Upper lobe of left lung (tissue), 6 donors: ENCODE data around the gene BBS9. TPM values are rescaled to one million over a fixed set of nuclear protein-coding genes. Genes with fewer than 3 reads are reported as not detected.
A peak's percentile ranks its signal among the peaks of the same experiment; 100 is the strongest.
"Not testable (repeated sequence)": the region's sequence is repeated elsewhere in the genome, so short reads cannot be mapped to it uniquely, and the experiment has no call there.

Experiments used
- ATAC-seq, 2 donors: fragments of 200-7000 bp; cut with Tn5 transposase; one replicate each; pipeline ENCODE4 v1.9.1; 2022; ENCODE audit warnings: mild to moderate bottlenecking in 2 of 2, moderate library complexity in 2 of 2; ENCODE audit not compliant: low FRiP score in 2 of 2
- DNase-seq, 2 donors: peaks; one replicate each; pipeline ENCODE4 v3.0.0-alpha.2; 2019 to 2020
- H3K27ac ChIP-seq, 4 donors: fragments of 200-600 bp; sonication (generic); one replicate each; pipeline ENCODE4 v1.5.1; 2016 to 2019
- H3K27me3 ChIP-seq, 4 donors: fragments of 200-600 bp; sonication (generic); one replicate each; pipeline ENCODE4 v1.5.1; 2017 to 2019
- H3K36me3 ChIP-seq, 4 donors: fragments of 200-600 bp; sonication (generic); one replicate each; pipeline ENCODE4 v1.5.1; 2016 to 2019
- H3K4me1 ChIP-seq, 4 donors: fragments of 200-600 bp; sonication (generic); one replicate each; pipeline ENCODE4 v1.5.1; 2018 to 2019
- H3K4me3 ChIP-seq, 4 donors: fragments of 200-600 bp; sonication (generic); one replicate each; pipeline ENCODE4 v1.5.1; 2017 to 2019; ENCODE audit warnings: mild to moderate bottlenecking in 2 of 4, moderate library complexity in 1 of 4
- H3K9me3 ChIP-seq, 4 donors: fragments of 200-600 bp; sonication (generic); one replicate each; pipeline ENCODE4 v1.5.1; 2018 to 2019
- EP300 ChIP-seq, 4 donors: sonication (generic); formaldehyde crosslinking; IDR thresholded peaks; one replicate each; pipeline ENCODE4 v1.5.1; 2017; ENCODE audit warnings: antibody characterized with exemption in 4 of 4, control low read depth in 2 of 4
- POLR2A ChIP-seq, 4 donors: fragments of 450-650 bp; IDR thresholded peaks; one replicate each; pipeline ENCODE4 v1.5.1; 2016 to 2017; ENCODE audit warnings: antibody characterized with exemption in 4 of 4, mild to moderate bottlenecking in 2 of 4
- POLR2AphosphoS5 ChIP-seq, 2 donors: sonication (generic); formaldehyde crosslinking; IDR thresholded peaks; one replicate each; pipeline ENCODE4 v1.5.1; 2017; ENCODE audit warnings: antibody characterized with exemption in 2 of 2
- WGBS, 2 donors: methylation state at CpG; one replicate each; pipeline ENCODE4 v1.1.5; 2017 to 2018; 5-methylcytosine and 5-hydroxymethylcytosine counted together
- total RNA-seq, 6 donors: library from RNA; depleted of rRNA in 4 of 6; stranded (reverse); fragments of >200 nt in 4 of 6; gene quantifications; one replicate each; pipeline versions ENCODE4 v1.1.0 to v1.2.1, GENCODE V29; 2016 to 2021
- TF ChIP-seq, protein P1 (sequence below), 6 experiments: fragments of 450-650 bp in 4 of 6; fragments of 200-600 bp in 2 of 6; sonication (generic) in 2 of 6; IDR thresholded peaks; one replicate each; pipeline ENCODE4 v1.5.1; 2016 to 2019; ENCODE audit warnings: antibody characterized with exemption in 6 of 6
- donor health status: DM: no; HTN: no; CAD: no; lungs with moderate emphysema.
- donor health status: DM: no; HTN: yes; CAD: no; lungs with severe emphysema.

Gene BBS9
- total RNA-seq, 6 donors from 2014 or later: 14.5 to 72.3 (median 20.6) TPM

DNA sequence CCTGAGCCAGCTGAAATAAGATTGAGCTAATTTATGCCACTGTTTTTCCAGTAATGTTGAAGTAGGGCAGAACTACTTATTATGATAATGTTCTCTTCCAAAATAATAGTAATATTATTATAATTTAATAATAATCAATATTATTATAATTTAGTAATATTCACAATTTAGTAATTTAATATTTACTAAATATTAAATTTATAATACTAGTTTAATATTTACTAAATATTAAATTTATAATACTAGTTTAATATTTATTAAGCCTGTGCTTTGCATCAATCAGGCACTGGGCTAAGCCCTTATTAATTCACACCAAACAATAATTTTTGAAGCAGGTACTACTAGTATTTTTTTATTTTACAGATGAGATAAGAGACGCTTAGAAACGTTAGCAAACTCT, 170.1 kb downstream of the BBS9 start:
- Histone ChIP-seq H3K27ac (no peak overlapping the region), H3K4me3 (no peak overlapping the region), H3K9me3 (peaks cover 4 to 22% (median 15%) of the 10 kb centered on the region in 4 donors), H3K4me1 (no peaks in the 10 kb centered on the region), H3K27me3 (no peaks in the 10 kb centered on the region), H3K36me3 (no peaks in the 10 kb centered on the region)
- DNase-seq (no peak), ATAC-seq (no peak)
- TF ChIP-seq POLR2AphosphoS5 (IDR thresholded peaks at IDR 0.05): no peak
- TF ChIP-seq, protein P1, sequence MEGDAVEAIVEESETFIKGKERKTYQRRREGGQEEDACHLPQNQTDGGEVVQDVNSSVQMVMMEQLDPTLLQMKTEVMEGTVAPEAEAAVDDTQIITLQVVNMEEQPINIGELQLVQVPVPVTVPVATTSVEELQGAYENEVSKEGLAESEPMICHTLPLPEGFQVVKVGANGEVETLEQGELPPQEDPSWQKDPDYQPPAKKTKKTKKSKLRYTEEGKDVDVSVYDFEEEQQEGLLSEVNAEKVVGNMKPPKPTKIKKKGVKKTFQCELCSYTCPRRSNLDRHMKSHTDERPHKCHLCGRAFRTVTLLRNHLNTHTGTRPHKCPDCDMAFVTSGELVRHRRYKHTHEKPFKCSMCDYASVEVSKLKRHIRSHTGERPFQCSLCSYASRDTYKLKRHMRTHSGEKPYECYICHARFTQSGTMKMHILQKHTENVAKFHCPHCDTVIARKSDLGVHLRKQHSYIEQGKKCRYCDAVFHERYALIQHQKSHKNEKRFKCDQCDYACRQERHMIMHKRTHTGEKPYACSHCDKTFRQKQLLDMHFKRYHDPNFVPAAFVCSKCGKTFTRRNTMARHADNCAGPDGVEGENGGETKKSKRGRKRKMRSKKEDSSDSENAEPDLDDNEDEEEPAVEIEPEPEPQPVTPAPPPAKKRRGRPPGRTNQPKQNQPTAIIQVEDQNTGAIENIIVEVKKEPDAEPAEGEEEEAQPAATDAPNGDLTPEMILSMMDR (IDR thresholded peaks at IDR 0.05): no peak
- no peak for TF ChIP-seq POLR2A (IDR thresholded peaks at IDR 0.05)
- no peak for TF ChIP-seq EP300 (IDR thresholded peaks at IDR 0.05)
- WGBS, 2 donors: 87 to 90% methylated on average over 2 of the region's 2 CpGs

DNA sequence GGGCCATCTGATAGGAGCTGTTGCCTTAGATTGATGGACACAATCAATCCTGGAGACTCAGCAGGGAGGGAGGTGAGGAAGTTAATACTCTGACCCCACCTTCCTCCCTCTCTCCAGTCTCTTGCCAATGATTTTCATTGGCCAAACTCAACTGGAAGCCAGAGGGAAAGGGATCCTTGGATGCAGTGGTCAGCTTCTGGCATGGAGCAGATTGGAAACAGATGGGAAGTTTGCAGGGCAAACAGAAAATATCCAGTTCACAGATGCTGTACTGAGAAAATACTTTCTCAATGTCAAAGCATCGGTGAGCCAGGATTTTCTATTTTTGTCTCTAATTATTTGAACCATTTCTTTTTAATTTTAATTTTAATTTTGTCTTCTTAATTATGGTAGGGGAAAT, 170.8 kb downstream of the BBS9 start:
- 91 to 94% methylated on average over 1 of the region's 1 CpG for WGBS, 2 donors
- peaks cover 4 to 22% (median 15%) of the 10 kb centered on the region in 4 donors for H3K9me3 ChIP-seq
- TF ChIP-seq EP300 (IDR thresholded peaks at IDR 0.05): no peak
- TF ChIP-seq, protein P1 (IDR thresholded peaks at IDR 0.05): no peak
- no peak for TF ChIP-seq POLR2AphosphoS5 (IDR thresholded peaks at IDR 0.05)
- TF ChIP-seq POLR2A (IDR thresholded peaks at IDR 0.05): no peak

DNA sequence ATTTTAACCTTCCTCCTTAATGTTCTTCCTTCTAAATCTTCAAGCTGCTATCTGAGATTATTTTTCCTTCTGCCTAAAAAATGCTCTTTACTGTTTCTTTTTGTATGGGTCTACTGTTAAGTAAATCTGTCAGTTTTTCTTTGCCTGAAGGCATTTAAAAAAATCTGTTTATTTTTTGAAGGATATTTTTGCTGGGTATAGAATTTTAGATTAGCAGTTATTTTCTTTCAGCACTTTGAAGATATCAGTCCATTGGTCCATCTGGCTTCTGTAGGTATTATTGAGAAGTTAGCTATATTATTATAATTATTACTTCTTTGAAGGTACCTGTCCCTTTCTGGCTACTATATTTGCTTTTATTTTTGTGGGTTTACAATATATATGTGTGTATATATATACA, 171.4 kb downstream of the BBS9 start:
- H3K27me3 ChIP-seq: no peaks in the 10 kb centered on the region
- H3K4me1 ChIP-seq: no peaks in the 10 kb centered on the region
- H3K36me3 ChIP-seq: no peaks in the 10 kb centered on the region
- ATAC-seq: no peak
- H3K4me3 ChIP-seq: no peak overlapping the region
- H3K9me3 ChIP-seq: peaks cover 4 to 22% (median 15%) of the 10 kb centered on the region in 4 donors
- no peak for DNase-seq
- no peak for TF ChIP-seq EP300 (IDR thresholded peaks at IDR 0.05)
- TF ChIP-seq POLR2AphosphoS5 (IDR thresholded peaks at IDR 0.05): no peak
- H3K27ac ChIP-seq: no peak overlapping the region

More for the DNA sequence above, 170.8 kb downstream of the BBS9 start:
- Histone ChIP-seq H3K36me3 (no peaks in the 10 kb centered on the region), H3K4me1 (no peaks in the 10 kb centered on the region), H3K4me3 (no peak overlapping the region), H3K27ac (no peak overlapping the region), H3K27me3 (no peaks in the 10 kb centered on the region)
- ATAC-seq (no peak), DNase-seq (no peak)

DNA sequence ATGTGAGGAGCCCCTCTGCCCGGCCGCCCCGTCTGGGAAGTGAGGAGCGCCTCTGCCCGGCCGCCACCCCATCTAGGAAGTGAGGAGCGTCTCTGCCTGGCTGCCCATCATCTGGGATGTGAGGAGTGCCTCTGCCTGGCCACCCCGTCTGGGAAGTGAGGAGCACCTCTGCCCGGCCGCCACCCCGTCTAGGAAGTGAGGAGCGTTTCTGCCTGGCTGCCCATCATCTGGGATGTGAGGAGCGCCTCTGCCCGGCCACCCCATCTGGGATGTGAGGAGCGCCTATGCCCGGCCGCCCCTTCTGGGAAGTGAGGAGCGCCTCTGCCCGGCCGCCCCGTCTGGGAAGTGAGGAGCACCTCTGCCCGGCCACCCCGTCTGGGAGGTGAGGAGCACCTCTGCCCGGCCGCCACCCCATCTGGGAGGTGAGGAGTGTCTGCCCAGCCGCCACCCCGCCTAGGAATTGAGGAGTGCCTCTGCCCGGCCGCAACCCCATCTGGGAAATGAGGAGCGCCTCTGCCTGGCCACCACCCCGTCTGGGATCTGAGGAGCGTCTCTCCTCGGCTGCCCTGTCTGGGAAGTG, 174.7 kb downstream of the BBS9 start:
- ATAC-seq, H3K36me3 ChIP-seq, H3K27me3 ChIP-seq, H3K4me1 ChIP-seq, H3K27ac ChIP-seq, H3K4me3 ChIP-seq: not testable (repeated sequence)
- peaks cover 4 to 22% (median 15%) of the 10 kb centered on the region in 4 donors for H3K9me3 ChIP-seq
- peak in 1 of 2 donors; percentile 52 for DNase-seq
- 94 to 97% methylated on average over 13 to 20 of the region's 33 CpGs for WGBS, 2 donors

DNA sequence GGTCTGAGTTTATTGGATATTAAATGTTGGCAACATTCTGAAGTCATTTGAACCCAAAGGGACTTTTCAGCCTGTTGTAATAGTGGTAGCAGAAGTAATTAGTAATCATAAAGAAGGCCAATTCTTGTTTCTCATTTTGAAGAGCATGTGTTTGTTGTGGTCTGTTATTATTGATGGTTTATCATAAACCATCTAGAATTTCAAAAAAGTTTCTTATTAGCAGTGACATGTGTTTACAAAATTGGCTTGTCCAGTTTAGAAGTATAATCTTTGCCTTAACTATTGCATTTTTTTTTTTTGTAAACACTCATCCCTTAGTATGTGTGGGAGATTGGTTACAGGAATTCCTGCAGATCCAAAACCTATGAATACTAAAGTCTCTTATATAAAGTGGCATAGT, 177.8 kb downstream of the BBS9 start:
- DNase-seq (no peak), ATAC-seq (no peak)
- no peak overlapping the region for H3K27ac ChIP-seq
- no peak overlapping the region for H3K4me3 ChIP-seq
- no peaks in the 10 kb centered on the region for H3K36me3 ChIP-seq
- H3K4me1 ChIP-seq: peaks cover 0 to 9% (median 3%) of the 10 kb centered on the region in 4 donors
- H3K27me3 ChIP-seq: no peaks in the 10 kb centered on the region
- TF ChIP-seq, protein P1 (IDR thresholded peaks at IDR 0.05): no peak
- TF ChIP-seq EP300 (IDR thresholded peaks at IDR 0.05) (no peak), POLR2A (IDR thresholded peaks at IDR 0.05) (no peak), POLR2AphosphoS5 (IDR thresholded peaks at IDR 0.05) (no peak)
- peaks cover 0 to 7% (median 1%) of the 10 kb centered on the region in 4 donors for H3K9me3 ChIP-seq

DNA sequence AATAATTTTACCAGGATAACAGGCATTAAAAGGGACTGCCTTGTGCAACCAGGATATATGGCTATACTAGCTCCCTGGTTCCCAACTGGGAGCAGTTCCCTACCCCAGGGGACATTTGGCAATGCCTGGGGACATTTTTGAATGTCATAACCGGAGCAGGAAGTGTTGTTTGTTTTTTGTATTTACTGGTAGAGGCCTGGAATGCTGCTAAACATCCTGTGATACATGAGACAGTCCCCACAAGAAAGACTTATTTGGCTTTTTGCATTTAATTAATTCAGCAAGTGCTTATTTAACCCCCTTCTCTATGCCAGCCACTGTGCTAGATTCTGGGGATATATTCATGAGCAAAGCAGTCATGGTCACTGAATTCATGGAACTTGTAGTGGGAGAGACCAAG, 181.2 kb downstream of the BBS9 start:
- H3K27ac ChIP-seq: peak overlapping the region in 1 of 4 donors; percentile 29
- no peaks in the 10 kb centered on the region for H3K36me3 ChIP-seq
- 26 to 29% methylated on average over 1 of the region's 1 CpG for WGBS, 2 donors
- no peaks in the 10 kb centered on the region for H3K27me3 ChIP-seq
- peaks cover 0 to 9% (median 3%) of the 10 kb centered on the region in 4 donors for H3K4me1 ChIP-seq
- H3K4me3 ChIP-seq: no peak overlapping the region
- ATAC-seq (no peak), DNase-seq (no peak)
- TF ChIP-seq POLR2AphosphoS5 (IDR thresholded peaks at IDR 0.05) (no peak), EP300 (IDR thresholded peaks at IDR 0.05) (no peak), POLR2A (IDR thresholded peaks at IDR 0.05) (no peak)
- TF ChIP-seq, protein P1 (IDR thresholded peaks at IDR 0.05): no peak
- no peaks in the 10 kb centered on the region for H3K9me3 ChIP-seq
